Cortex of kidney (tissue), 1 donor: Measurements from ENCODE around the gene TSC22D3.
A peak's percentile ranks its signal among the peaks of the same experiment; 100 is the strongest.

Experiments used
- DNase-seq: peaks from one replicate; lab custom pipeline; 2025; lab: John Stamatoyannopoulos, UW

The TSC22D3 gene

DNA sequence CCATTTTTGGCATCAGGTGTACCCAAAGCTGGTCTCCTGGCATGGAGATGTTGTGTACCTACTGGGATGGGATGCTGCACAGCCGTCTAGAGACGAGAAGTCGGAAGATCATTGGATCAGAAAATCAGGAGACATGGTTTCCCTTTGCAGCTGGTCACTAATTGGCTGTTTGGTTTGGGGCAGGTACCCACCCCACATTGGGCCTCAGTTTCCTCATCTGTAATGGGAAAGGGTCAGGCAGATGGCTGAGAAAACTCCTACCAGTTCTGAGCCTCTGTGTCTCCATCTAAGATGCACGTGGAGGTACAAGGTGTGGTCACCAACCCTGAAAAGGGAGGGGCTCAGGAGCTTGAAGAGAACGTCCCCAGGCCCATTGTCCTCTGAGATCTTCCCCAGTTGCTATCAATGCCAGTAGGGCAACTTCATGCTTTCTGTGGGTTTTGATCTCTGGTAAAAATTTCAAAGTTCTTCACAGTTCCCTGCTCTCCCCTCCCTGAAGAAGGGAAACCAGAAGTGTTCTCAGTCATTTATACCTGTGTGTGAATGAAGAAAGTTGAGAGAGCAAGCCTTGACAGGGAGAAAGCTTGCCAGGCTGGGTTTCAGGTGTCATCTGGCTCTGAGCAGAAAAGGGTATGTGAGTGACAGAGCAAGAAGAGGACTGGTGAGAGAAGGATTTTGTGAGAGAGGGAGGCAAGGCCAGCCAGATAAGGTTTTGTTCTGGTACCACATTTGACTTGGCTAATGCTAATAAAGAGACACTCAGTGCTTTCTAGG lies 15.1 kb downstream of the TSC22D3 start:
- DNase-seq = no peak

DNA sequence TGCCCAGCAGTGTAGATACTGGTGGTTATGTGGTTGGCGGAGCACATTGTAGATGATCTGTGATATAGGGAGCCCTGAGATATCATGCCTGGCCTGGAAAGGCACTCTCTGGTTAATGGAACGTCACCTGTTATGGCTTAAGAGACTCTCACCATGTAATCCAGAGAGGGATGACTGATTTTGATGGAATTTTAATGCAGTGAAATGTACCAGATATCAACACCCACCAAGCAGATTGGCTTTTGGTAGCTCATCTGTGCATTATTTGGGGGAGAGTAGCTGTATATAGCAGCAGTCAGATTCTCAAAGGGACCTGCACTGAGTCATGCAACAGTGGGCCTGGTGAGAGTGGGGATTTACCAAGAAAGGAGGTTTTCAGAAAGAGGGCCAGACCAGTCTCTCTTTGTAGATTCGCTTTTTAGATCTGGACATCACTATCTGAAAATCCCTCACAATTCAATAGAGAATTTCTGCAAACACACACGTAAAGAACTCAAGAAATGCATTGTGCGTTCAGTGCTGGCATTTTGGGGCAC lies 17.3 kb downstream of the TSC22D3 start:
- no peak for DNase-seq

DNA sequence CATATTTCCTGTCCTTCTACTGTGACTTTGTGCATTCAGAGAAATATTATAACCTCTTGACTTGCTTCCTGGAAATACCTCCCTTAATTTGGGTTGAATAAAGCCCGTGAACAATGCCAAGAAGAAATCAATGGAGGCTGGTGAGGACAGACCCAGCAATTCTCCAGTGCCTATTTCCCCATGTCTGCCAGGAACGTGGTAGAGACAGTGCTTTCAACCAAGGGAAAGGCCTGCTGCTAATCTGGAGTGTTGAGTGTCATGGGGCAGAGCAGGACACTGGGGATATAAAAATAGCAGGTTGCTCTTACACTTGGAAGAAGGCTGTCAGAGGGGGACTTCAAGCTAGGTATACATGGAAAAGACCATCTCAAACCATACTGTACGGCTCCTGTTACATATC lies 19.9 kb downstream of the TSC22D3 start:
- DNase-seq = no peak

DNA sequence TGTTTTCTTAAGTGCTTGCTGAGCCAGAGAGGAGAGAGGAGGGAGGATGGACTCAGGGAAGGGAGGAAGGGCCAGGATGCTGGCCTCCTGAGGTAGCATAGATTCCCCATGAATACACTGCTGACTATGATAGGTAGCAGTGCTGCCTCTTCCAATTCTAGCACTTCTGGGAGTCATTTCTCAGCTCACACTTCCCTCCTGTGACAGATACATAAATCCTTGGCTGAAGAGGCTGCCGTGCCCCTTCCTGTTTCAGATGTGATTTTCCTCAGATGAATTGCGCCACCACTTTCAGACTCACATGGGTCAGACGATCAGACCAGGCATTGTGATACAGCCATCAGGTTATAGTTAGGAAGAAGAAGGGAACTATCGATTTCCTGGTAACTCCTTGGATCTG lies 22.4 kb downstream of the TSC22D3 start:
- no peak for DNase-seq

DNA sequence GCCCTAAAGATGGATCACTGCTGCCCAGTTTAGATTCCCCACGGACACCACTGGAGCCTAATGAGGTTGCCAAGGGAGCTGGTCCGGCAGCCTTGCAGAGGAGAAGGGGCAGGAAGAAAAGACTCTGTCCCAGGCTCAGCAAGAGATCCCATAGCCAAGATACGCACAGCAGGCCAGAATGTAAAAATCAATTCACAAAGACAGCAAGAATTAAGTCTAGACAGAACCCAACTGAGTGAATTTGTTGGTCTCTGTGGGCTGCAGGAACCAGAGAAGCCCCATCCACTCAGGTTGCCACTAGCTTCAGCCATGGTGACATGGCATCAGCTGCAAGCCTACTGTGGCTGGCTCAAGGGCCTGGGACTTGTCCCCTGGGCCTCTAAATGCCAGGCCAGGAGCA lies 22.9 kb downstream of the TSC22D3 start:
- no peak for DNase-seq

DNA sequence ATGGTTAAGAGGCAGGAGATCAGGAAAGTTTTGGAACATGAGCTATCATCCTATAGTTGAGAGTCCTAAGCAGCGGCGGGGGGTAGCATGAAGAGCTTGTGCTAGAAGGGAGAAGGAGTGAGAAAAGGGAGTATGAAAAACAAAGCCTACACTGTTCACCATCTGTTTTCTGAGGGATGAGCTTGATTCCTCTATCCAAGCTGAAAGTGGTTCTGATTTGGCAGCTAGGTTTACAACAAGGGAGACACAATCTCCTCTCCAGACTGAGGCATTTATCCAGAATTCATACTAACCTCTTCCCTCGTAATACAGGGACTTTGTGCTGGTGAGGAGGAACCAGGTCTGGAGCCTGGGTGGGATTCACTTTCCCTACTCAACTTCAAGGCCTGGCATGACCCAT lies 23.5 kb downstream of the TSC22D3 start:
- DNase-seq = no peak

DNA sequence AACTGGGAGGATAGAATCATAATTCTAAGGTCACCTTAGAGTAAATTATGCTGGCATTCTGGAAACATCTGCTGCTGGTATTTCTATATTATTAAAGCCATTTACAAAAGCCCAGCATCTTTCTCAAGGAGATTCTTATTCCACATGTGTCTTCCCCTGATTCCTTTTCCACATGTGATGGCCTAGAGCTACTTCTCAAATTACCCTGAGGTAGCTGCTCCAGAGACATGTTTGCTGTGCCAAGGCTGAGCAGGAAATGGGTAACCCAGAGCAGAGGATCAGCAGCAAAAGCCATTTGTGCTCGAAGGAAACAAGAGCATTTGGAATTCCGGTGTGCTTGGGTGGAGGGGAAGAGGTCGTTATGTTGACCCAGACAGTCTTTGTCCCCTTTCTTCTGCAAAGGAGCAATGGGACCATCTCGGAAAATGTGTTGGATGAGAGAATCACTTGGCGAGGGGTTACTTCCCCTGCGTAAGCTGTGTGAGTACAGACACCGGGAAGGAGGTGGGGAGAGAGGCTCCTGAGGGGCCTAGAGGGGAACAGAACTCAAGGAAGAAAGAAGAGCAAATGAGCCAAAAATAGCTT lies 24.6 kb downstream of the TSC22D3 start:
- no peak for DNase-seq

DNA sequence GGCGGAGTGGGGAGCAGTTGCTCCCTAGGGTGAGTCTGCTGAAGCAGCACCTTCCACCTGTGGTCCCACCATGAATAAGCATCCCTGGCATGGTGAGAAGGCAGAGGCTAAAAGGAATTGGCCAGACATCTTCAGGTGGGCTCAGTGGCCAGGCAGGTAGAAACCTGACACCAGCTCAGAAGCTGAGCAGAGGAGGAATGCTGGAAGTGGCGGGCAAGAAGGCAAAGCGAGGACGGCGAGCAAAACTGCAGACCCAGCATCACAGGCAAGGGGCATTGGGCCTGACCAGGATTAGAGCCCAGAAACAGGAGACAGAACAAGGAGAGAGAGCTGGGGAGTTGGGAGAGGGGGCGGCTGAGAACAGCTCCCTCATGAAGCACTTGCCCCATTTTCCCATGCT lies 25.3 kb downstream of the TSC22D3 start:
- no peak for DNase-seq

DNA sequence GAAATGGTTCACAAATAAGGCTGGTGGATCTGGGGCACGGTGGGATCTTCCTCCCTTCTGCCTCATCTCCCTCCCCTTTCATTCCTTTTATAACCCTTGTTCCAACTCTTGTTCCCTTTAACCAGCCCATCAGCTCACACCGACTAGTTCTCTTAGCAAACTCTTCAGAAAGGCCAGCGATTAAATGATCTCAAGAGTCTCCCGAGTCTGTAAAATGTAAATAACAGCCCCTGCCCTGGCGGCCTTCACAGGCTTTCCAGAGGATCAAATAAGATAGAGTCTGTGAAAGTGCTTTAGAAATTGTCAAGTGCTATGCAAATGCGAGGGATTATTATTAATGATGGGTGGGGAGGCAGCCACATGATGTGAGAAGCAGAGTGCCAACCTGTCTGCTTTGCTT lies 27.1 kb downstream of the TSC22D3 start:
- no peak for DNase-seq

DNA sequence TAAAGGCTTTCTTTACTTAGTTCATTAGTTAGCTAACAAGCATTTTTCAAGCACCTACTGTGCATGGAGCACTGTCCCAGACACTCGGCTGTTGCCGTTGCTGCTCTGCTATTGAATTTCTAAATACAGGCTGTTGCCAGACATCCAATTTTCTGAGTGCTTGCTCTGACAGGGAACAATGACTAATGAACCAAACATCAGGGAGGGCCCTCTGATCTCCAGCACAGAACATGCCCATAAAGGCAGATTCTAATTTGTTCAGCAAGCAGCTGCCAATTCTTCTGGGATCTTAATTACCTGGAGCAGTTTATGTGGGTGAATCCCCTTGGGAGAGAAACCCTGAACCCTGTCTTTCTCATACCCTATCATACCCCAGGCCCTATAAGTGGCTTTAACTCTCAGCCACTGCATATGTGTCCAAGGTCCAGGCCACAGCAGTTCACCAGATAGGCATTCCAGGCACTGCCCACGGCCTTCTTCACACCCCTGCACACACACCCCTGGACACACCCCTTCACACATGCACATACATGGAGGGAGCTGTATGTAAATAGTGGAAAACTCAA lies 27.9 kb downstream of the TSC22D3 start:
- no peak for DNase-seq

DNA sequence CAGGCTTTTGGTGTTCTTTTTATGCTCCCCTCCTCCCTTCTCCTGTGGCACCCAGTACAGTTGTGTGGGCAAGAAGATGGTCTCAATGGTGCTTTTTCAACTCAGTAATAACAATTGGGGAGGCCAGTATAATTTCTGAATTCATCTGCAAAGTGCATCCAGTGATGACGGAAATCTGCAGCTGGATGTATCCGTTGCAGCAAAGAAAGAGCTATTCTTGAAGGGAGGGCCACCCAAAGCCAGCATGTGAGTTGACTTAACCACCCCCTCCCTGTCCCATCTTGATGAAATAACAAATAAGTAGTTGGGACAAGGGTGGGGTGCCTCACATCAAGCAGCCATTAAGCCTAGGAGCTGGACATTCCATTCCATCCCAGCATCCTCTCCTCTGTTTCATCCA lies 30.7 kb downstream of the TSC22D3 start:
- DNase-seq = no peak

DNA sequence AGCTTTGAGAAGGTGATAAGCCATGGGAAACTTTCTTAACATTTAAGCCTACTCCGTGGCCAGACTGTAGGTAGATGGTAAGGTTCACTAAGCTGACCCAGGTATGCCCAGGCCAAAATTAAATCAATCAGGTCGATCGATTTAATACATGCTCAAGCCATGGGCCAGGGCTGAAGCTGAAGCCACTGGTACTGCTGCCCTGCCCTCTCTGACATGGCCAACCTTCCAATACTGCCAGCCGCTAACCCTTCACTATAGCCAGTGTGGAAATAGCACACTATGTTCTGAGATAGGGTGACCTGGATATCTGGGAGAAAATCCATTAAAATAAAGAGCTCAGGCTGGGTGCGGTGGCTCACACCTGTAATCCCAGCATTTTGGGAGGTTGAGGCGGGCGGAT lies 31.6 kb downstream of the TSC22D3 start:
- no peak for DNase-seq

DNA sequence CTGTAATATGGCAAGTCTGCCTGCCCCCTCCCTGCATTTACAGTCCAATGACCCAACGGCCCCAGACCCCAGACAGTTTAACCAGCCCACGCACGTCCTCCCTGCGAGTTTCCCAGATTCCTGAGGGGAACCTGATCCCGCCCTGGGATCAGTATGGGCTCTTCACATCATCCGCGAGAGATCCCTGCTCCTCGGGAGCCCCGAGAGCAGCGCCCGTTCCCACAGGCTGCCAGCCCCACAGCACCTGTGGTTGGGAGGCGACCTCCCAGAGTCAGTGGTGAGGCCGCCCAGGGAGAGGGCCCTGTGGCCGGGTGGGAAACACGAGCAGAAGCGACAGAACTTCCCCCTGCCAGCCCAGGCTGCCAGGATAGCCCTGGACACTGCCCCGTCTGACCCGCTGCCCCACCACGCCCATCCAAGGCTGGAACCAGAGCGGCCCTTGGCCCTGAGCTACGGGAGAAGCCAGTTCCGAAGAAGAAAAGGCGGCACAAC lies 32.8 kb downstream of the TSC22D3 start:
- DNase-seq = no peak

DNA sequence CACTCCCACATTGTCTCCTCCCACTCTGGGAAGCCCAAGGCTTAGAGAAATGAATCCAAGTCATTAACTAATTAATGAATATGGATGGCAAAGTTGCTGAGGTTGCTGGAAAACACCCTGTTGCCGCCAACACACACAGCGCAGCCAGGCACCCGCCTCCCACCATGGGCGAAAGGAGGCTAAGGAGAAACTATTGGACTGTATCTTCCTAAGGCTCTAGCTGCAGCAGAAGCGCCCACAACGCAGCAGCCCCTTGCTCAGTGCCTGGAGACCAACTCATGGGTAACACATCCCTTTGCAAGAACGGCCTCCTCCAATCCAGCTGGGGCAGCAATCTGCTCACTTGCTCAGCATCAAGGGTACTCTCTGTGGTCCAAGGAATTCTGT lies 34.2 kb downstream of the TSC22D3 start:
- no peak for DNase-seq

DNA sequence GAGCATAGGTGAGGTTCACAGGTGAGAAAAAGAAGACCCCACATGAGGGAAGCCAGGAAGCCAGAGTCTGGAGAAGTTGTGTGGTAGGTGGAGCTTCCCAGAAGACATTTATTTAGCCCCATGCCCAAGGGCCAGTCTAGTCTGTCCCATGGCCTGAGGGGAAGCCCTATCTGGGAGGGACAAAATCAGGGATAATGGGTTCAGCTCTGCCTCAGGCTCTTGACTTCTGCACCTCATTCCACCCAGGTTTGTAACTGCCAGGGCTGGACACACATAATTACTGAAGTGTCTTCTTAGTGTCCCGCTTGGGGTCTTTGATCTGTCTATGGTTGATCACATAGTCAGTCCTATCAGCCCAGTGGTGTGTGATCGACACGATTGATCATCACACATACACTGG lies 36.0 kb downstream of the TSC22D3 start:
- no peak for DNase-seq

DNA sequence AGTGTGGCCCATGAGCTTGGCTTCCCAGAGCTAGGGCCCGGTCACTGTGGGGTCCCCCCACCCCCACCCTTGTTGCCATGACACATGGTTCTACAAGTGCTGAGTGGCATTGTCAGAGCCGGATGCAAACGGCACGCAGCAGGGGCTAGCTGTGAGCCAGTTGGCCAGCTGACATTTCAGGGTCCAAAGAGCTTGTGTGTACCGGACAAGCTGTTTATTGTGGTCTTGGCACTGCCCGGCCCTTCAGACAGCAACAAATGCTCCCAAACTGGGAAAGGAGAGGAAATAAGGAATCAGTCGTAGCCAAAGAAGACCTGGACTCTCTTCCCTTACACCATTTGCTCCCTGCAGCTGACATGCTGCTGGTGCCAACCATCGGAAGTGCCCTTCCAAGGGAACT lies 36.8 kb downstream of the TSC22D3 start:
- no peak for DNase-seq

DNA sequence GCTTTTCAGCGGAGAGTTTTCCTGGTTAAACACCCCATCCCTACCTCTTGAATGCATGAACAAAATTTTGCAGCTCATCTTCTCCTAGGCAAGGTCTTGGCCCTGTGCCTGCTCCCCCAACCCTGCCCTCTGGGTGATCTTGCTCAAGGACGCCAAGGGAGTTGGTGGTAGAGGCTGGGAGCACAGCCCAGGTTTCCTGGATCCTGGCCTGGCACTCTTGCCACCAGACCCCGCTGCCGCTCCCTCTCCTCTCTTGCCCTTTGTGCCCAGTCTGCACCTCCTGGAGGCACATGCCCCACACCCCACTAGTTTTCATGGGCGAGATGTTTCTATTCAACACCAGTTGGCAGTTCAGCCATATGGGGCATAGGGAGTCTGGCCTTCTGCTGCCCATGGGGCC lies 37.3 kb downstream of the TSC22D3 start:
- no peak for DNase-seq

DNA sequence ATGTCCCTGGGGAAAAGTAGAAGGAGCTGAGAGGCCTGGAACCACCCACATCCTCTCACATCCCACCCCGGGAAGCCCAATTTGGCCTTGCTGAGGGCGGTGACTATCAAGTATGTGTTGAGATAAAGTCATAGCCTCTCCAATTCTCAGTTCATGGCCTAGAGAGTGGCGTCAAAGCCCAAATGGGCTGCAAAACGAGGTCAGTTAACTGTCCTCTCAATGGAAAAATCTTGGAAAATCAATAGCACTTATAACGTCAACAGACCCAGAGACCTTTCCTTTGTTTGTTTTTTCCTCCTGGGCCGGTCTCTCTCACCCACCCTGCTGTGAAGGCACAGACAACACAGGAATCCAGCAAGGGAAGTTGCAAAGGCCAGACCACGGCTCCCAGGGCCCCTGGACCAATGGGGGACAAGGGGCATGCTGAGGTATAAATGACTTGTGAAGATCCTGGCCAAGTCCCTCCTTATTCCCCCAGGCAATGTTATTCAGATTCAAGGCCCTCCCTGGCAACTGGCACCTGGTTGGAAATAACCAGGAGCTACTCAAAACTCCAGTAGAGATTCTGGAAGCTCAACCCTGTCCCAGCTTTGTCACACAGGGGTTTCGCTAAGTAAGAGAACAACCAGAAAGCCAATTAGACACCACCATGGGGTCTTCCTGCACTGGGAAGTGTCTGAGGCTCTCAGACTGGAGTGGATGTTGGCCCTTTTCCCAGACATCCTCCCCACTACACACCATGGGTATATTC lies 38.6 kb downstream of the TSC22D3 start:
- DNase-seq = no peak

DNA sequence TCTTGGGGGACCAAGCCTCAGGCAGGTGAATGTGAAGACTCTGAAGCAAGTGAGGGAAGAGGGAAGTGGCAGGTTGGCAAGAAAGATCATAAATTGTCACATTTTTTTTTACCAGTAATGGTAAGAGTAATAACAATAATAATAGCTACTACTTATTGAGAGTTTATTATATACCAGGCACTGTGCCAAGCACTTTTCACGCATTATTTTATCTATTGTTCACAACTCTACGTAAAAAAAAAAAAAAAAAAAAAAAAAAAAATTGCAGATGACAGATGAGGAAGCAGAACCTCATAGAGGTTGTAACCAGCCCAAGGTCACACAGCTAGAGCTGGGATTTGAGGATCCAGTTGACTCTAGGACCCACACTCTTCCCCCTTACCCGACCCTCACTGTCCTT lies 40.9 kb downstream of the TSC22D3 start:
- no peak for DNase-seq

DNA sequence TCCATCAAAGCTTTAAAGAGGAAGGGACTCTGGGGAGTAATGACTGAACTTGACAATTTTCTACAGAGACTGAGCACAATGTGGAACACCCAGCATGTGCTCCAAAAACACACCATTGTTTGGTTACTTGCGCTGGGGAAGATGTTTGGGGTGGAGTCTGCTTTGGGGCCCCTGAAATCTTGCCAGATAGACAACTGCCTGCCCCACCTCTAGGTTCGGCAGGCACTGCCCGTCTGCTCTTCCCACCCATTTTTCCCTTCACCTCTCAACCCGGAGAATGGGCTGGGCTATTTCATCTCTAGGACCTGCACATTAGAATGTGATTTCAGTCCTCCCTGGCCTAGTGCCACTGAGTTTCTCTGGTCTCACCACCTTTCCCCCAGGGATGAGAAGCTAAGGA lies 41.9 kb downstream of the TSC22D3 start:
- DNase-seq = no peak

DNA sequence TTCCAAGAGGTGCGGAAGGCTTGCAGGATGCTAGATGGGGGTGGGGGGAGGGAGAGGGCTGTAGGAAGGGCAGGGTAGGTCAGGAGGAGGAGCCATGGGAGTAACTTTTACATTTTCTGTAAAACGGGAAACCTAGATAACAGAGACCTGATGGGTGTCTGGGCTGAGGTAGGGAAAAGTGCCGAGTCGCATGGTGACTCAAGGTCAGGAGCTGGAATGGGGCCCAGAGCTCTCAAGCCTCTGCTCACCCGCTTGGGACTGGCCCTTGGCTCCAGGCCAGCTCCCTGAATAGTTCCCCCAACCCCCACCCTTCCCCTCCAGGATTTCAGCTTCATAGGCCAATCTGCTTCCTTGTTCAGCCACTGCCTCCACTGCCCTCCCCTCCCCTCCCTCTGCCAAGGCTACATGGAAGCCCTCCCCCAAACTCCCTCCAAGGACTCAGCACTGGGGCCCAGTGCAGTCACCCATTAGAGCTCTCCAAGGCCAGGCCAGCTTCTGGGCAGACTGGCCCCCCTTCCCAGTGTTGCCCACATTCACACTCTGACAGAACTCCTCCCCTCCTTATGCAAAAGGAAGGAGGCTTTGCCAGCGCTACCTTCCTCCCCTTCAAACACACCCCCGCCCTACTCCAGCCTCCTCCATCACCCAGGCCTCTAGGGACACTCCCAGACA lies 43.6 kb downstream of the TSC22D3 start:
- peak; percentile 30 for DNase-seq
